Measurements from ENCODE around the gene NELL1.

The NELL1 gene

GRCh38 chr11:20658135-20658534 is 11.3 kb upstream of the NELL1 start:
- no peak overlapping the region for H3K4me3 ChIP-seq (ENCODE audit: control insufficient read depth, low read depth, low read length)
- TF ChIP-seq CTCF (IDR thresholded peaks at IDR 0.05; ENCODE audit: control insufficient read depth, insufficient read depth, low read depth, low read length, missing control alignments): no peak
- DNase-seq (ENCODE audit: low read depth): no peak

- TF ChIP-seq CTCF (IDR thresholded peaks at IDR 0.05; ENCODE audit: control insufficient read depth, insufficient read depth, low read depth, low read length, missing control alignments): no peak
- H3K4me3 ChIP-seq (ENCODE audit: control insufficient read depth, low read depth, low read length): no peak overlapping the region
- DNase-seq (ENCODE audit: low read depth): no peak
Measured at GRCh38 chr11:20661445-20661844, 7.9 kb upstream of the NELL1 start.

GRCh38 chr11:20661850-20662249 is 7.5 kb upstream of the NELL1 start:
- H3K4me3 ChIP-seq (ENCODE audit: control insufficient read depth, low read depth, low read length): no peak overlapping the region
- no peak for TF ChIP-seq CTCF (IDR thresholded peaks at IDR 0.05; ENCODE audit: control insufficient read depth, insufficient read depth, low read depth, low read length, missing control alignments)
- DNase-seq (ENCODE audit: low read depth): no peak

- H3K4me3 ChIP-seq (ENCODE audit: control insufficient read depth, low read depth, low read length): no peak overlapping the region
- no peak for TF ChIP-seq CTCF (IDR thresholded peaks at IDR 0.05; ENCODE audit: control insufficient read depth, insufficient read depth, low read depth, low read length, missing control alignments)
- no peak for DNase-seq (ENCODE audit: low read depth)
Measured at GRCh38 chr11:20668131-20668809, 1.1 kb upstream of the NELL1 start.

GRCh38 chr11:20669820-20670684 is 666 bp downstream of the NELL1 start:
- no peak for DNase-seq (ENCODE audit: low read depth)
- no peak overlapping the region for H3K4me3 ChIP-seq (ENCODE audit: control insufficient read depth, low read depth, low read length)
- TF ChIP-seq CTCF (IDR thresholded peaks at IDR 0.05; ENCODE audit: control insufficient read depth, insufficient read depth, low read depth, low read length, missing control alignments): no peak

- no peak for TF ChIP-seq CTCF (IDR thresholded peaks at IDR 0.05; ENCODE audit: control insufficient read depth, insufficient read depth, low read depth, low read length, missing control alignments)
Measured at GRCh38 chr11:20670932-20671403, 1.6 kb downstream of the NELL1 start.

More at GRCh38 chr11:20670932-20671403, 1.6 kb downstream of the NELL1 start:
- DNase-seq (ENCODE audit: low read depth): no peak
- H3K4me3 ChIP-seq (ENCODE audit: control insufficient read depth, low read depth, low read length): no peak overlapping the region
